PC-3 (cell line): ENCODE measurements around the gene DDX5.

Source experiments
- CTCF ChIP-seq: fragments of 300-600 bp; sonication (generic); conservative IDR thresholded peaks from 2 replicates; pipeline ENCODE4 v1.5.1; 2017; ENCODE audit warnings: antibody characterized with exemption, low read depth, mild to moderate bottlenecking, low read length
- EZH2phosphoT487 ChIP-seq: fragments of 300-600 bp; sonication (generic); IDR thresholded peaks from 2 replicates; pipeline ENCODE4 v1.6.1; 2018; ENCODE audit warnings: mild to moderate bottlenecking, antibody characterized with exemption, low read length, borderline replicate concordance

- no peak for TF ChIP-seq CTCF
- no peak for TF ChIP-seq EZH2phosphoT487
These were observed 44.3 kb downstream of the DDX5 start for GRCh38 chr17:64461788-64462187.
